Limb (tissue), 2 donors: Measurements from ENCODE around the gene ATP1A1.
A peak's percentile ranks its signal among the peaks of the same experiment; 100 is the strongest.

Experiments
- DNase-seq, 2 donors: peaks; one replicate each; pipeline ENCODE4 v3.0.0-alpha.2; 2016; ENCODE audit errors: extremely low spot score in 2 of 2

Gene ATP1A1

DNA sequence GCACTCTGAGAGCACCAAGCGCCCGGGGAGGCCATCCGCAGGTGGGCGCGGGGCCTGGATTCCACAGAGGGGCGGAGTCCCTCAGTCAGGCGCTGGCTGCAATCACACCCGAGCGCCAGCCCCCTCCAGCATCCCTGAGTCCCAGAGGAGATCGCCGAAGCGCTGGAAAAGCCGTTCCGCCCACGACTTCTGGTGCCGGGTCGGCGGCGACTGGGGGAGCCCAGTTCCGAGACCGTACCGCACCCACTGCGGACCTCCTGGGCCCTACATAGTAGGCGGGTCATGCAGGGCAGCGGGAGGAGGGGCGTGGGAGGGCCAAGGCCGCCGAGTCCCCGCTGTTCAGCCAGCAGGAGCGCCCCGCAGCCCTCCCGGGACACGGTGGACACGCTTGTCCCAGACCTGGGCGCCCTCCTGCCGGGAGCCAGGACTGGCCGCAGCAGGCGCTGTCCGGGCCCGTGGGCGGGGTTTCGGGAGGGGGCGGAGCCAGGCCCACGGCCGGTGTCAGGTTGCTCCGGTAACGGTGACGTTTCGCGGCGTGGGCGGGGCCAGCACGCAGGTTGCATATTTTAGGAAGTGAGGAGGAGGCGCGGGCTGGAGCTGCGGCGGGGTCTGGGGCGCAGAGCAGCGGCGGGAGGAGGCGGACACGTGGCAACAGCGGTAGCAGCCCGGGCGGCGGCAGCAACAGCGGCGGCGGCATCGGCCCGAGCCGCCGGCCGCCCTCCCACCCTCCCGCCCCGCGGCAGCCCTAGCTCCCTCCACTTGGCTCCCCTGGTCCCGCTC lies at the start of gene ATP1A1:
ATP1A1 (plus strand) TSS at position 594 of the 780 bp plus-strand sequence. CDS start 268 bp downstream, outside the sequence.
- DNase-seq = peak; percentile 91 to 99

DNA sequence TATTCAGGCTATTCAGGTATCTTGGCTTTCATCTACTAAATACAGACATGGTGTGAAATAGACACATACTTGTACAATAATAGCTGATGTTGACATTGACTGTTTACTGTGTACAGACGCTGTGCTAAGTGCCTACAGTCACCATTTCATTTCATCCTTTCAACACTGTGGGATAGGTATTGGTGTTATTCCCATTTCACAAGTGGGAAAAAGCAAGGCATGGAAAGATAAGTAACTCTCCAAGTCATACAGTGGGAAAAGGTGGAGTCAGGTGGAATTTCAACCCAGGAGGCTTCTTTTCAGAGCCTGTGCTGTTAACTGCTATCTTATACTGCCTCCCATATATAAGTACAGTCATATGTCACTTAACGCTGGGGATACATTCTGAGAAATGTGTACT lies 49.6 kb upstream of the ATP1A1 start:
- no peak for DNase-seq

DNA sequence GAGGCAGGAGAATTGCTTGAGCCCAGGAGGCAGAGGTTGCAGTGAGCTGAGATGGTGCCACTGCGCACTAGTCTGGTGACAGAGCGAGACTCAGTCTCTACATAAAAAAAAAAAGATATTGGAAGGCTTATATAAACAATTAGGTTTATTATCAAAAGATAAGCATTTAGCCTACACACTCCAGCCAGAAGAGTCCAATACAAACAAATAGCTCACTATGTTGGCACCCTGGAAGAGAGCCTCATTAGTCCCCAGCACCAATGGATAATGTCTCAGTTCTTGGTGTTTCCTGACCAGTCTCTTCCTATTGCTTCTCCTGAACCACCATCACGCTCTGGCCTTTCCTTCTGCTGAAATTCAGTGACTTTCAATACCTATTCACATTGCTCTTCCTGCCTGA lies 48.6 kb upstream of the ATP1A1 start:
- DNase-seq = no peak

DNA sequence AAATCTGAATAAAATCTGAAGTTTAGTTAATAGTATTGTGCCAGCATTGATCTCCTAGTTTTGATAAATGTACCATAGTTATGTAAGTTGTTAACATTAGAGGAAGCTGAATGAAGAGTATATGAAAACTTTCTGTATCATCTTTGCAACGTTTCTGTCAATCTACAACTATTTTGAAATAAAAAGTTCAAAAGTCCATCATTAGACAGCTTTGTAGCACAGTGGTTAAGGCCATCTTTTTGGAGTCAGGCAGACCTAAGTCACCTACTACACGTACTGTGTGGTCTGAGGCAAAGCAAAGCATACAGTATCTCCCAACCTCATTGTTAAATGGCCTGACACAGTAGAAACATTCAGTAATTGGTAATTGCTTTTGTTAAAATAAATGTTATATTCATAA lies 47.9 kb upstream of the ATP1A1 start:
- no peak for DNase-seq

DNA sequence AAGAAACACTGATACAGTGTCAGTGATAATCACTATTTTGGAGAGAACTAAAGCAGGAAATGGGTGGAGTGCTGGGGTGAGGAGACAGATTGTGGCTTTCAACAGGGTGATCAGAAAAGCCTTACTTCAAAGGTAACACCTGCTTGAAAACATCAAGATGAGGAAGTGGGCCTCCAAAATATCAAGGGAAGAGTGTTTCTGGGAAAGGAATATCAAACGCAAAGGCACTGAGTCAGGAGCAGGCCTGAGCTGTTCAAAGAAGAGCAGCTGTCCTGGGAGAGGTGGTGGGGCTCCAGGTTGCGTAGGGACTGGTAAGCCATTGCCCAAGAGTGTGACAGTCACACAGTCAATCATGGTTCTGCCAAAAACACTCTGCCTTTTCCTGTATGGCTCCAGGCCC lies 47.1 kb upstream of the ATP1A1 start:
- DNase-seq = no peak

DNA sequence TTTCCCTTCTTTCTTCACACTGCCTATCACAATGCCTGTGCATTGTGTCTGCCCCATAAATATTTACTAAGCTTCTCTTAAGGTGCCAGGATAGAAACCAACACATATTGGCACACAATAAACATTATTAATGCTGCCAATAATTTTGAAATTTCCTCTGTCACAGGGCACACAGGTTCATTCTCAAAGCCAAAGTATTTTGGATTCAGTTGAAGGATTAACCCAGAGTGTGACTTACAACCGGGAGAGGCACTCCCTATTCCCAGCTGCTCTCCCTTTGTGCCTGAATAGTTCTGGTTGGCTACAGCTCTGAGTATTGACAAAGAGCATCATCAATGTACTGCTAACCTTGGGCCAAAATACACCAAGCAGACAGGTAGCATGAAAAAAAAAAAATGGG lies 46.6 kb upstream of the ATP1A1 start:
- DNase-seq = no peak

DNA sequence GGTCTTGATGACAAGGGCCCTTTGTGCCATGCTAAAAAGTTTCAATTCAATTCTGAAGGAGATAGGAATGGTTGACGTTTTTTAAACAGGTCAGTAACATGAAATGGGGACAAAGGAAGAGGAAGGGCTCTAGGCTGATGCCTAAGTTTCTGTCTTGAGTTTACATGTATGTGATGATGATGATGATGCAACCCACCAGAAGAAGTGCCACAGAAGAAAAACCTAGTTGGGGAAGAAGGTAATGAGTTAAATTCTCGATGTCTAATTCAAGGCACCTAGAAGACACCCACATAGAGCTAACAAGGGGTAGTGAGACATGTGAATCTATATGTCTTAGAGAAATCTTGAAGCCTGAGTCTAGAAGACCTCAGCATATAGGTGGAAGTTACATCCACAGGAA lies 44.4 kb upstream of the ATP1A1 start:
- no peak for DNase-seq

DNA sequence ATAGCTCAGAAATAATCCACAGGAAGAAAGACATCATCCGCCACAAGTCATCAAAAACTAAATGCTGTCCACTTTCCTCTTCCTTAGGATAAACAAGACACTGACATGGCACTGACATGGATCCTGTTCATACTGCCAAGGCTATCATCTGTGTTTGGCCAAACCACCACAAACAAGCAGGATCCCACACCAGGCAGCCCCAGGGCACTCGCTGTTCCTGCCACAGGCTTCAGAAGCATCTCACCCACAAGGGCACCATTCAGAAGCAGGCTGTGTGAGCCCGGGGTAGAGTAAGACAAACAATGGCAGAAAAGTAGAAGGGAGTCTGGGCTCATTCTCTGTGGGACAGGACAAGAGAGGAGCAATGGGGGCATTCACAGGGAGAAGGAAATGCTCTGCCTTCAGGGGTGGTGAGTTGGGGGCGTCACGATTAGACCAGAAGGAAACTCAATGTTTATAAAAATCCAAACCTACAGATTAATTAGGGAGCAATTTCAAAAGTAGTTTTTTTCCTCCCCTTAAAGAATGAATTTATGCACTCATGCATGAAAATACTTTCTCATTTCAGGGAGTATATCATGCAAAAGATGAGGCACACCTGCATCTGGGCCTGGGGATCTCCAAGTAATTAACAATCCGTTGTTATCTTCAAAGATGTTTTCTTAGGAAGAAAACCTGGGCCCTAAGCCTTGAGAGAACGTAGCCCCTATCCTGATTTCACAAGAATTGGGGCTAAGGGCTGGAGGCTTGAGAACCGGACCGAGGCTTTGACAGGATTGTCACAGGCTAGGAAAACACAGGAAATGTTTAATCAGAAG lies 43.3 kb upstream of the ATP1A1 start:
- DNase-seq = no peak

DNA sequence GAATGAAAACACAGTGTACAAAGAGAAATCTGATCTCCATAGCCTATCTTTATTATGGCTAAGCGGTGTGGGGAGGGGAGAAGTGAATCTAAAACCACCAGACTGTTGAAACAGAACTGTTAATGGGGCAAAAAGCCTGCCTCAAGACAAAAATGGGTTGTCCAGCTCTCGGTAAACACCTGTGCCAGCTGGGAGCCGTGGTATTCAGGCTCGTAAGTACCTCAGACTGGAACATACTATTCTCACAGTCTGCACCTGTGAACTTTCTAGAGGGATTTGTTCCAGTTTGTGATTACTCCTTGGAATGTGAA lies 42.7 kb upstream of the ATP1A1 start:
- no peak for DNase-seq

DNA sequence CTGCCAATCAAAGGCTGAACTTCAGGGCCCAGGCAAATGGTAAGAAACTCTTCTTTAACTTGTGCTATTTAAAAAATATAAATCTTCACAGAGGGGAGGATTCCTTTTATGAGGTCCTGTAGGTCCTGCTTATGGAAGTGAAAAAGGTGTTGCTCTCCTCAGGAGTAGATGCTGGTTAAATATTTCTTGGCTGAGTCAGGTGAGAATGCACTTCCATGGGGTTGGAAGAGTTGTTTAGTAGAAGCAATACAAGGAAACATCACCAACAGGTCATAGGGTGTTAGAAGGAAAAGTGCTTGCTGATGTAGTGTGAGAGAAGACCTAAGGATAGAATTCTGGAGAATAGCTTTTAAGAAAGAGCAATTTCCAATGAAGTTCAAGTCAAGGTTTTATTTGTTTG lies 42.2 kb upstream of the ATP1A1 start:
- no peak for DNase-seq

DNA sequence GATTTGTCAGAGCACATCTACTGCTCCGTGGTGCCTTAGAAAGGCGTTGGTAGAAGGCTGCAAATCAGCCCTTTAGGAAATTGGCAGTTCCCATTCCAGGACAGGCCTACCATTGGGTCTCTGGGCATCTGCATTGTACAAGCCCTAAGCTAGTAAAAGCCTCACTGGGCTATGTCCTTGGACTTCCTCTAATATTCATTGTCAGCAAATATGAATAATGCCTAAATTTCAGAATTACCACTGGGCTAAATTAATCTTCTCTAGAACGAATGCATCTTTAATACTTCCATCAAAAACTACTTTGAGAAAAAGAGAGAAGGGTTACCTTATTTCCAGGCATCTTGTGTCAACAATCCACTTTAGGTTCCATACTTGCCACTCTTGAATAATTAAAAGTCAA lies 41.5 kb upstream of the ATP1A1 start:
- DNase-seq = no peak

DNA sequence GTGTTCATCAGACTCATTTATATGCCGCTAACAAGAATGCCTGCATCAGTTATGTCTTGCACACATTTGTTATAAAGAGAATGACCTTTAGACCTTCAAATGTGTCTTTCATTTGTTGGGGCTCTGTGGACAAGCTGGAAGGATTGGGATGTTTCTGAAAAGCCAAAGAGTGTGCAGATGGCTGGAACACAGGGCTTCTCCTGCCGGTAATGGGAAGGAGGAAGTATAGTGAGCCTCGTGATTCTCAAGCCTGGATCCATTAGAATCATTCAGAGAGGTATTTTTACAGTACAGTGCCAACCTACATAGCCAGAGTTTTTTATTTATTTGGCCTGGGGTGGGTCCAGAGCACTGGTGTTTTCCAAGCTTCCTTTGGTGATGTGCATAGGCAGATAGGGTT lies 40.6 kb upstream of the ATP1A1 start:
- no peak for DNase-seq

DNA sequence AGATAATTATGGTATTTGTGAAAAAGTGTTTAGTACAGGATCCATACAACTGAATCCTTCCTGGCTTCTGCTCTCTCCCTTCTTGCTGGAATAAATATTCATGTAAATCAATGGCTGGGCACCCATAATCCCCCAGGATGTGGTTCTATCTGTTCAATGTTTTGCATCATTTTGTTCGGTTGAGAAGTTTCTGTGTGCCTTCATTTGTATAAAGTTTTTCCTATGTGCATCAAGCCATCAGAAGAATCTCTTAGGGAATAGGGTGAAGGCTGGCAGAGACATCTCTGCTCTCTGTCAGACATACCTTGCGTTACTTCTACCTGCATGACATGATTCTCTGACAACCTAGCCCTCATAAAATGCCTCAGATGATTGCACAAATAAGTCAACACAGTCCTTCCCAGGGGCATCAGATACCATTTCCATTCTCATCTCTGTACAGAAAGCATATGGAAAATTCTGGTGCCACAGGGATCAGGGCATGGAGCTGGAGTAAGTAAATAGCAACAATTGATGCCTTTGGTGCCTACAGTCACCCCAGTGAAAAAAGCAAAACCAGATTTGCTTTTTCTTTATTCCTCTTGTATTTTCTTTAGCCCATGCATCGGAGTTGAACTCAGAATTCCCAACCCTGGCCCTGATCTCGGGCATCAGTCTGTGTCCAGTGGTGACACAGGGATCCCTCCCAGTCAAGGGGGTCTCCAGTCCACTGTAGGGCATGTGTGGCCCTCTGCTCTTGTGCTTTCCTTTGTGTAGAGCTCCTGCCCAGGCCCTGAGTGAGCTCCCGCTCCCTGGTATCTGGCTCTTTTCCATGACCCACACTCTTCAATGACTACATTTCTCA lies 39.7 kb upstream of the ATP1A1 start:
- DNase-seq = no peak

DNA sequence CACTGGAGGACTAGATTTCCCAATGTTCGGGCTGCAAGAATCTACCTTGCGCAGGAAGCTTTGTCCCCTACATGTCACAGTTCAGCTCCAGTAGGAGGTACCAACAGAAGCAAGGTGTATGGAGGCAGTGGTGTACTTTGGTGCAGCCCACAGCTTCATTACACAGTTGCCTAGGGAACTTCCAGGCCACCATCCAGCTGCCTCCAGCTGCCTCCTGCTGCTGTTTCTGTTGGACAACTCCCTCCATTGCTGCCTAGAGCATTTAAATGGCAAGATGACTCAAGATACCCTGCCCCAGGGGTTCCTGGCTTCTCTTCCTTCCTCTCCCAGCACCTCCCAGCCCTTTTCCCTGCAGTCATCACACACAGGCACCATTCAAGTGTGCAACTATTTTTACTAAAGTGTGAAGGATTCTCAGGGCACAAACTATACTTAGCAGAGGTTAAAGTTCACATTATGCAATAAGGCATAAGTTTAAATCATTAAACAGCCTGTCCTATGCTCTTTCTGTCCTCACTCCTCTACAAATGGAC lies 39.0 kb upstream of the ATP1A1 start:
- no peak for DNase-seq

DNA sequence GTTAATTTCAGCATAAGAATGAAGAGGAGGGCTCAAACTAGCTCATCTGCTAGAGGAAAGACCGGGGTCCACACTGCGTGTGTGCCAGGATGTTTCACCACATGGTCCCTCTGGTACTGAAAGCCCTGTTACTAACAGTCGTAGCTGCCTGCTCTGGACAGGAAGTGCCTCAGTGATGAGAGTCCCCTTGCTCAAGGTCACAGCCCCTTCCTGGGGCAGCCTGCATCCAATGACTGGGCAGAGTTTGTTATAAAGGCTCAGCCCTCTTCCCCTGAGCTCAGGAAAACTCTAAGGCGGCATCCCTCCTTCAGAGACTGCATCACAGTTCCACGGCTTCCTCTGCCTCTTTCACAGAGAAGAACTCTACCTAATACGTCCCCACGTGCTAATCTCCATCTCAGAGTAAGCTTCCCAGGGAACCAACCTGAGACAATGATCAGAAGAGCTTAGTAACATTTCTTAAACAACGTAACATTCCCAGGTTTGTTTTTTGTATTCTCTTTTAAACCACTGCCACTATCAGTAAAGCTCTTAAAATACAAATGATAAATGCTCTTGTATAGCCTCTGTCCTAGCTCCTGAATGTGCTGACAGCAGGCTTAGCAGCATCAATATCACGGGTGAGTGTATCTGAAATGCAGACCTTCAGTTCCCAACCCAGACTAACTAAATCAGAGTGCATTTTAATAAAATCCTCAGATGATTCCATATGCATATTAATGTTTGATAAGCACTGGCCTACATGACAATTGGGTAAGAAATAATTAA lies 38.0 kb upstream of the ATP1A1 start:
- DNase-seq = no peak

DNA sequence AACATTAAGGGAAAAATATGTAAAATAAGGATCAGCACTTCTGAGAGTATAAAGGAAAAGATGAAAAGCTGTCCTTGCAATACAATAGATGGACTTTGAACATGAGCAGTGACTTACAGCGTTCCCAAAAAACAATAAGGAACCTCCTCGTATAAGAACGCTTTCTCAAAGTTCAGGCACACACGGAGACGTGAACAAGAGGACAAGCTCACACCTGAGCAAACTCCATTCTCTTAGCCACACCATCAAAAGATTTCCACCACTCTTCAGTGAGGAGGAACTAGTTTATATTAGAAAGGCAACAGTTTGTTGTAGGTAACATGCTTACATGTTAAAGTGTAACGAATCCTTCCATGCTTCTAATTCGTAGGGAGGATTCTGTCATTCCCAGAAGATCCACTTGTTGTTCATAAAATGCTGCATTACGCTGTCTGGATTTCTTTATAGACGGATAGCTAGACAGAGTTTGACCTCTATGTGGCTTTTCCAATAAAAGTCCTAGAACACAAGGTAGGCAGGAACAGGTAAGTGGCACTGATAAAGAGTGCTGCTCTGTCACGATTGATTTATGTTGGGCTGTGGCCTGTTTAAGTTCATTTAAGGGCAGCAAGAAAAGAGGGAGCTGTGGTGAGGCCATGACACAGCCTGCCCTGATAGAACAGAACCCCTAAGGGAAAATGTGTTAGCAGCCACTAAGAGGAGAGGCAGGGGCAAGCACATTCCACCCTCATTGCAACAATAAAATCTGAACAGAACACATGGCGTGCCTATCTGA lies 37.0 kb upstream of the ATP1A1 start:
- DNase-seq = no peak

DNA sequence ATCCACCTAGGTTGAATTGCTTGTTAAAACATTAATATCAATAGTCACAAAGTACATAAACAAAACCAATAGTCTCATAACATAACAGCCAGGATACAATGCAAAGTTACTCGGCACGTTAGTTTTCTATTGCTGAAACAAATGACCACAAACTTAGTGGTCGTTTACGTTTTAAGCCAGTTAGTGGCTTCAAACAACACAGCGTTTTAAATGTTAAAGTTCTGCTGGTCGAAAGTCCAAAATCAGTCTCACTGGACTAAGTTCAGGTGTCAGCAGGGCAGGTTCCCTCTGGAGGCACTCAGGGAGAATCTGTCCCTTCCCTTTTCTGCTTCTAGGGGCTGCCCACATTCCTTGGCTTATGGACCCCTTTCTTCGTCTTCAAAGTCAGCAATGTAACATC lies 35.6 kb upstream of the ATP1A1 start:
- DNase-seq = no peak

DNA sequence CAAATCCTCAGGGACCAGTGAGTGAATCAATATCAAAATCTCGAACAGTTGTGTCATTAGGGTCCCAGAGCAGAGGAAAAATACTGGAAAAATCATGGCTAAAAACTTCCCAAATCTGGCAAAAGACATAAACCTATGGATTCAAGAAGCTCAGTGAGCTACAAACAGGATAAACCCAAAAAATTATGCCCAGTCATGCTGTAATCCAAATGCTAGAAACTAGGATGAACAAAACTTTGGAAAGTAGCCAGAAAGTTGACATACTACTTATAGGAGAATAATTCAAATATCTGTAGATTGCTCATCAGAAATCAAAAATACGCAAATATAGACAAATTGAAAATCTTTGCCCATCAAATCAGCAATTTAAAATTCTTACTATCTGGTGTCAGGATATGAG lies 34.6 kb upstream of the ATP1A1 start:
- no peak for DNase-seq

DNA sequence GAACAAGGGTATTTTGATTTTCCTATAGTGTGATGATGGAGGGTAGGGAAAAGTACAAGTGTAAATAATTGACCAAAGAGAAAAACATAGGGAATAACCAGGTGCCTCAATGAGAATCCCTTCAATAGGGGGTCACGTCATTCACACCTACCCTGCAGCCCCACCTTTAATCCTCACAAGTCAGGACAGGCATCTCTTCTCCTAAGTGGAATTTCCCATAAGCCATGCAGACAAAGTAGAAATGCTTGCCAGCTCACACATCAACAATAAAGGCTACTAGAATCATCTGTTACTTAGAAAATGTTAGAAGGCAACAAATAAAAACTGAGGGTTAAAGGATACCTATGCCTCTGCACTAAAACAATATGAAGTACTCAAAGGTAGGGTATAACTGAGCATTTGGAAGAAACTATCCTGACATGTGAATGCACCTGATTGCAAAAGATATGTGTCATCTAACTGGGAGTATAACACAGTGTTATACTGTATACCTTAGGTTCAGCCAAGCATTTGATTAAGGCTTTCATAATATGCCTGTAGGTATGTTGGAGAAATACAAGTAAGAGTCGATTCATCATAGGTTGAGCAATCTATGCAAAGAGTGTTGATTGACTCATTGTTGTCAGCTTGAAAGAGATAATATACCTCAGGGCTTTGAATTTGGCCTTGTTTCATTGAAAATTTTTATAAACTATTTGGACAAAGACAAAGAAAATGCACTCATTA lies 32.4 kb upstream of the ATP1A1 start:
- no peak for DNase-seq

DNA sequence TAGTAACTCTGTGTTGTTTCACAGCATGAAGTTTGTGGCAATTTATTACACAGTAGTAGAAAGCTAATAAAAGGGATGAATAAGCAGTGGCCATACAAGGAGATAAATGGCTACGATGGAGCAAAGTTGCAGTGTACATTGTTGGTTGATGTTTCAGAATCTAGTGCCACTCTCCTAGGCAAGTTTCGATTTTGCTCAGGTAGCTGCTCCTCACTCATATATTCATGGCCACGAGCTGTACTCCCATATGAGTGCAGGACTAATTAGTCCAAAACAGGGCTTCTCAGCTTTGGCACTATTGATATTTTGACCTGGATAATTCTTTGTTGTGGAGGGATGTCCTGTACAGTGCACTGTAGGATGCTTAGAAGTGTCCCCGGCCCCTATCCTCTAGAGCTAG lies 30.0 kb upstream of the ATP1A1 start:
- DNase-seq = no peak
